OCI-M1 (cell line): ENCODE results near the gene DDHD1.
A peak's percentile ranks its signal among the peaks of the same experiment; 100 is the strongest.

Experiments used
- DNase-seq: peaks from one replicate; lab custom pipeline; 2025; lab: John Stamatoyannopoulos, UW

DDHD1 gene

GRCh38 chr14:53034036-53034435, 119.1 kb downstream of the DDHD1 start:
- DNase-seq: no peak

GRCh38 chr14:53032838-53033390, 120.2 kb downstream of the DDHD1 start:
- DNase-seq: no peak

GRCh38 chr14:53032161-53032803, 120.8 kb downstream of the DDHD1 start:
- no peak for DNase-seq

- DNase-seq: no peak
Observed at GRCh38 chr14:53027562-53027961, 125.6 kb downstream of the DDHD1 start.

- DNase-seq: no peak
Observed at GRCh38 chr14:53027041-53027440, 126.1 kb downstream of the DDHD1 start.

- DNase-seq: no peak
Observed at GRCh38 chr14:53023325-53023724, 129.8 kb downstream of the DDHD1 start.

- no peak for DNase-seq
Observed at GRCh38 chr14:53022593-53022992, 130.5 kb downstream of the DDHD1 start.

- DNase-seq: no peak
Observed at GRCh38 chr14:53020193-53020932, 132.8 kb downstream of the DDHD1 start.

GRCh38 chr14:53019406-53019805, 133.7 kb downstream of the DDHD1 start:
- no peak for DNase-seq

- DNase-seq: no peak
Observed at GRCh38 chr14:53017837-53018236, 135.3 kb downstream of the DDHD1 start.

- DNase-seq: no peak
Observed at GRCh38 chr14:53016919-53017318, 136.2 kb downstream of the DDHD1 start.

GRCh38 chr14:53016491-53016890, 136.6 kb downstream of the DDHD1 start:
- no peak for DNase-seq

GRCh38 chr14:53011053-53011462, 142.1 kb downstream of the DDHD1 start:
- DNase-seq: no peak

- DNase-seq: no peak
Observed at GRCh38 chr14:53010193-53011040, 142.7 kb downstream of the DDHD1 start.

GRCh38 chr14:53006931-53007562, 146.1 kb downstream of the DDHD1 start:
- no peak for DNase-seq

GRCh38 chr14:53004976-53005375, 148.1 kb downstream of the DDHD1 start:
- DNase-seq: no peak

- no peak for DNase-seq
Observed at GRCh38 chr14:53003776-53004175, 149.3 kb downstream of the DDHD1 start.

GRCh38 chr14:53002576-53002975, 150.5 kb downstream of the DDHD1 start:
- peak; percentile 20 for DNase-seq

GRCh38 chr14:53001787-53002378, 151.2 kb downstream of the DDHD1 start:
- no peak for DNase-seq

GRCh38 chr14:52998376-52999015, 154.6 kb downstream of the DDHD1 start:
- DNase-seq: no peak

- no peak for DNase-seq
Observed at GRCh38 chr14:52996493-52996892, 156.6 kb downstream of the DDHD1 start.
